NCI-H748 (cell line): Measurements from ENCODE around the gene SEMA6A.

Experiments used
- DNase-seq: peaks from one replicate; lab custom pipeline; 2025; ENCODE audit not compliant: unreplicated experiment; lab: John Stamatoyannopoulos, UW

The SEMA6A gene

GRCh38 chr5:116467465-116467843 is 107.2 kb downstream of the SEMA6A start:
- no peak for DNase-seq

DNA sequence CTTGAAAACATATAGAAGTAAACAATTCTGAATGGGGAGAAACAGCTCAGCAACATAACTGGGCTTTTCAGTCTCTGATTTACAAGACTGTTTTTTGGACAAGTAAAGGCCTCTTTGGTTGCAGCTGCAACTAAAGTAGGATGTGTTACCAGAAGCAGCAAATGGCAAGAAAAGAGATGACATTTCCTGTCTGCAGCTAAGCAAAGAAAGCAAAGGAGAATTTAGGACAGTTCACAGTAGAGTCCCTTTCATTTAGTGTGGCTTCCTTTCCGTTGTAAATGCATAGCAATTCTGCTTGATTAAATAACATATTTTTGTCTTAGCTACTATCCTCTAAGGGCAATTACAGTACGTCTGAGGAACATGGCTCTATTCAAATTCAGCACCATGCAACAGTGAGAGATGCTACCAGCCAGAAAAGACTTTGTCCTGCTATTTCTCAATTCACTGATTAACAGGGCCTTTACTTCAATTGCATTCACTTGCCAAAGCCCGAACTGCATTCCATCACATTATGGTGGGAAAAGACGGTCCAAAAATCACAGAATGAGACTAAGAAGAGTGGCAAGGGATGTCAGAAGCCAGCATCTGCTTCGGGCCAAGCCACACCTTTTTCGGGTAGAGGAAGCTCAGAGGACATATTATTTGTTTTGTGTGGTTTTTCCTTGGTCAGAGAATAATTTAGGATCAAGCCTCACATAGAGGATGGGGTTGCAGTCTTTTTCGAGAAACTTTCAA is 107.7 kb downstream of the SEMA6A start:
- DNase-seq = no peak

GRCh38 chr5:116465411-116465810 is 109.2 kb downstream of the SEMA6A start:
- DNase-seq = no peak

DNA sequence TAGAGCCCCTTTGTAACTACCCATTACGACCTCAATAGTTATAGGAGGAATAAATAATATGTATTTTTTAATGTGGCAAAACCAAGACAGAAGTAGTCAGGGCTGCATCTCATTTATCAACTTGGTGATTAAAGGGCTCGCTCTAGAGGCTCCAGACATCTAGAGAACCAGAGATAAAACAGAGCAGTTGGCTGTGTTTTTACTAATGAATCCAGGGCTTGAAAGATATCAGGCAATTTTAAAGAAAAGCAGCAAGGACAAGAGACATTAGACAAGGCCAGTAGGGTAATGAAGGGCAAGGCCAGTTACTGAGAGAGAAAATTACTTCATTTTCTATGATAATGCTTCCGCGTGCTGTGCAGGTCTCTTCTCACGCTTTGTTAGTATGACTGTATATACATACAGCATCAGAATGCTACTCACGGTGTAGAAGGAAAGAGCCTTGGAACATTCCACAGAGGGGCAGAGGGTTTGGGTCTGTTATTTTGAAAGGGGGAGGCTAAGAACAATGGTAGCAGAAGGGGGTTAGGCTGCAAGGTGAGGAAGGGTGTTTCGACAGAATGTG is 110.4 kb downstream of the SEMA6A start:
- DNase-seq = no peak

GRCh38 chr5:116462500-116462899 is 112.1 kb downstream of the SEMA6A start:
- DNase-seq = no peak

GRCh38 chr5:116459301-116459700 is 115.3 kb downstream of the SEMA6A start:
- DNase-seq = no peak

GRCh38 chr5:116457062-116457461 is 117.6 kb downstream of the SEMA6A start:
- DNase-seq = no peak

- DNase-seq = no peak
These were observed 118.6 kb downstream of the SEMA6A start for GRCh38 chr5:116456036-116456435.

- DNase-seq = no peak
These were observed 119.6 kb downstream of the SEMA6A start for GRCh38 chr5:116455061-116455460.

- peak; percentile 74 for DNase-seq
These were observed 120.2 kb downstream of the SEMA6A start for GRCh38 chr5:116454417-116454927.

DNA sequence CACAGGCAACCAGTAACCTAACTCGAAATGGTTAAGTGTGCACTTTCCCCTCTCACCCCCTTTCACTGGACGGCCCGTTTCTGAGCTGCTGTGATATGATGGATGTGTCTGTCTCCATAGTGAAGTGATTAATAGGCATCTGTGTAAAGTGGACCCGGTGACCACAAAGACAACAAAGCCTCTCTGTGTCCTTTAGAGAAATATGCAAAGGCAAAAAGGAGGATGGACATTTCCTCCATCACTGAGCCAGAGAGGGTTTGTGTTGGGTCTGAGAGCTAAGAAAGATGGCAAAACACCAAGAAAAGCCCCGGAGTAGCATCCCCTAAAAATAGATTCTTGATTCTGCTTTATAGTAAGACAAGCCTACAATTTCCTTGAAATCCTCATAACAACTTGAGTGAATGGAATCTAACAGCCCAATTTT is 120.6 kb downstream of the SEMA6A start:
- peak; percentile 71 for DNase-seq

DNA sequence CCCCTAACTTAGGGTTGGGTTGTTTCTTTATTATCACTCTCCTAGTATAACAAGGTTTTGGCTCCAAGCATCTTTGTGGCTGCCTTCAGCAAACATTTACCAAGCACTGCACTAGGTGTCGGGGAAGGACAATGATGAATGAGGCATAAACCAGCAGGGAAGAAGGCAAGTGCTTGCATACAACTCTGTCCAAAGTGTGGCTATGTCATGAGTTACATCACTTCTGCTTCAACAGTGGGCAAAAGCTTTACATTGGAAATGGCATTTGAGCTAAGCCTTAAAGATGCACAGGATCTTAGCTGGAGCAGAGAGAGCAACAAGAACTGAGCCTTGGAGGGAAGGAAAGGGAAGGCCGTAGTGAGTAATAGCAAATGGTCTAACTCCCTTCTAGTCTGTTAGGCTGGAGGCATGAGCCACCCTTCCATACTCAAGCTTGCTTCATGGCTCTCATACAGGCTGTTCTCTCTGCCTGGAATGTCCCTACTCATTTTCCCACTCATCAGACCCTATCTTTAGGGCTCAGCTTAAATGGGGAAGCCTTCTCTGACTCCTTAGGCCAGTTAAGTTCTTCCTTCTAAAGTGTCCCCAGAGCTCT is 121.8 kb downstream of the SEMA6A start:
- DNase-seq = peak; percentile 72

GRCh38 chr5:116451905-116452450 is 122.6 kb downstream of the SEMA6A start:
- DNase-seq = no peak

- no peak for DNase-seq
These were observed 123.6 kb downstream of the SEMA6A start for GRCh38 chr5:116451066-116451465.

- DNase-seq = peak; percentile 32
These were observed 125.2 kb downstream of the SEMA6A start for GRCh38 chr5:116449458-116449857.

DNA sequence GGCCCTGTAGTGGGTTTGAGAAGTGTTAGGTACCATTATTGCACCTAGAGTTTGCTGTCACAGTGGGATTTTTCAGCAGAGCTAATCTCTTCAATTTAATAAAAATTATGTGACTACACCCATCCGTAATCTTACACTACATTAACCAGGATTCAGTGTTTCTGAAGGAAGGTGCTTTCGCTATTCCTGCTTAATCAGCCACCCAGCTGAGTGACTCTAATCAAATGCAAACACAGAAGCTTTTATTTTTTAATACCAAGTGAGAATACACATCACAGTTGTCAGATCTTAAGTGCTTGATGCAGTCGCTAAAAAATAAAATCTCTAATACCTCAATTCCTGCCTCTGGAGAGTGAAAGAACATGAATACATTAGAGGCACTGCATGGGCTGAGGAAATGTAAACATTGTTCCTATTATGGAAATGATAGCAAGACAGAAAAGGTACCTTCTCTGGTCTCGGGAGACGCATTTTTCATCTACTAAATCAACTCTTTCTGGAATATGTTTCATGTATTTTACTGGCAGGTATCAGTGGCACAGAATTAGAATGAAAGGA is 125.7 kb downstream of the SEMA6A start:
- peak; percentile 82 for DNase-seq

DNA sequence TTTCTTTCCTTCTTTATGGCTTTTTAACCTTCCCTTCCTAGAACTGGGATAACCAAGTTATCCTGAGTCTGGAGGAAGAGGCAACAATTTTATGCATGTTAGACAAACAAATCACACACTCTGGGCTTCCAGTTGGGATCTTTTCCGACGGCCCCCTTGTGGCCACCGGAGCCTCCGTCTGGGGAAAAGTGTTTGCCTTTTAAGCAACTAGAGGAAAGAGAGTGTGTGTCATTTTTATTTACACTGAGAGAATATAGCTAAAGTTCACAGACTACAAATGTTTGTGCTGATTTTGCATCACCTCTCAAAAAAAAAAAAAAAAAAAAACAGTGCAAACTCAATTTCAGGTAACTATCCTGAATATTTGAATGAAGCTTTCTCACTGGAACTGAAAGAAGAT is 126.2 kb downstream of the SEMA6A start:
- DNase-seq = peak; percentile 38

GRCh38 chr5:116446356-116447005 is 128.1 kb downstream of the SEMA6A start:
- no peak for DNase-seq

- DNase-seq = peak; percentile 47
These were observed 129.3 kb downstream of the SEMA6A start for GRCh38 chr5:116445311-116445710.

DNA sequence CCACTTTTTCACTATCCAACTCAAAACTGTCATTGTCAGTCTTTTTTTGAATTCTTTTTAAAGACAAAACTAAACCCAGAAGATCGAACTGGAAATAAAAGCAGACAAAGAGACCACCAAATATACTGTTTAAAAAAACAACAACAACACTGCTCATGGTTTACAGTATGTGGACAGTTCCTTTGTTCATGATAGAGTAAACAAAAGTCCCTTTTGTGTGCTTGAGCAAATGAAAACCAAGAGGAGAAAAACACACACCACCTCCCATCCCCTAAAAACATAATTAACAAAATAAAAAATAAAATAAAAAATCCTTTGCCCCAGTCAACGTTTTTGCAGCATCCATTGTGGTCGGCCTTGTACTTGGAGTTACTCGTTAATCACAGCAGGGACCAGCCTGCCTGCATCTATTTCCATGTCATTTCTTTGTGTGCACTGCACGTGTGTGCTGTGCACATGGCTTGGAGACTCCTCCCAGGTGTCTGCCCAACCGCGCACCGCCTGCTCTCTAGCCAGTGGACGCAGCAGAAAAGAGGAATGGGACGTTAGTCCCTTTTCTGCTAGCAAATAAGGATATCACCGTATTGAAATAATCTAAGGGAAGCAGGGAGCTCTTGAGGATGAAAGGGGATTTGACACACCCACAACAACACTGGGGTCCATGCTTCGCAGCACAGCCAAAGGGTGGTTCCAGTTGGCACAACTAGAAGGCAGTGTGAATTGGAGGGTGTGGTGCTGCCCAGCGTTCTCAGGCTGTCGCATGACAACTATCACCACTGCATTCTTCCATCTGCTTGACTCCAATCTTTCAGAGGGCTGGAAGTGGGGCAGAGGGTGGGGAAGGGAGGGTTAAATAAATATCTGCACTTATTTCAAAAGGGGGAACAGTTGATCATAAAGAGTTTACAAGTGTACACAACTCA is 130.0 kb downstream of the SEMA6A start:
- DNase-seq = peak; percentile 93
